SK-N-SH (cell line): ENCODE measurements around the gene FBN2. TPM values are rescaled to one million over a fixed set of nuclear protein-coding genes. Genes with fewer than 3 reads are reported as not detected.

Experiments used
- CTCF ChIA-PET: fragments of 300-600, 350-600 bp; formaldehyde crosslinking; extraction: SDS; loops from one replicate; lab custom pipeline; 2021; lab: Yijun Ruan, JAX
- POLR2A ChIA-PET: fragments of 350-600 bp; sonication (Branson Sonifier 250); formaldehyde crosslinking; extraction: SDS; loops from one replicate; lab custom pipeline; 2020; ENCODE audit warnings: antibody characterized with exemption, inconsistent platforms; lab: Yijun Ruan, JAX
- DNase-seq: peaks from one replicate; pipeline ENCODE4 v3.0.0; 2012
- H2AFZ ChIP-seq: fragments of 200-600 bp; sonication (generic); 2 replicates; pipeline ENCODE4 v1.8.1; 2016; ENCODE audit warnings: antibody characterized with exemption, mild to moderate bottlenecking, low read depth
- H3F3A ChIP-seq: fragments of 200-600 bp; sonication (generic); replicated peaks from 2 replicates; pipeline ENCODE3; 2016; ENCODE audit warnings: antibody characterized with exemption, mild to moderate bottlenecking; ENCODE audit not compliant: insufficient read depth
- H3K27ac ChIP-seq, 2 experiments: fragments of 200-500 bp in 1 of 2; fragments of 200-600 bp in 1 of 2; sonication (Bioruptor generic) in 1 of 2; sonication (generic), shearing (Covaris generic) in 1 of 2; 2 replicates each; pipeline versions ENCODE4 v1.5.1 to v1.6.1; 2014 to 2016; ENCODE audit warnings: low read depth in 2 of 2, inconsistent platforms in 1 of 2, low read length in 1 of 2, mild to moderate bottlenecking in 1 of 2, mixed read lengths in 1 of 2
- H3K27me3 ChIP-seq: fragments of 200-600 bp; sonication (generic), shearing (Covaris generic); 2 replicates; pipeline ENCODE4 v1.6.1; 2016; ENCODE audit warnings: mixed run types; ENCODE audit not compliant: insufficient read depth
- H3K36me3 ChIP-seq, 2 experiments: fragments of 200-500 bp in 1 of 2; fragments of 200-600 bp in 1 of 2; sonication (Bioruptor generic) in 1 of 2; sonication (generic) in 1 of 2; replicated peaks in 1 of 2; 2 replicates each; pipeline versions ENCODE3 to v1.5.1; 2014 to 2016; ENCODE audit warnings: low read length in 1 of 2, mild to moderate bottlenecking in 1 of 2; ENCODE audit not compliant: insufficient read depth in 2 of 2, control insufficient read depth in 1 of 2
- H3K4me1 ChIP-seq, 2 experiments: fragments of 200-500 bp in 1 of 2; fragments of 200-600 bp in 1 of 2; sonication (Bioruptor generic) in 1 of 2; sonication (generic), shearing (Covaris generic) in 1 of 2; 2 replicates each; pipeline versions ENCODE4 v1.5.1 to v1.6.1; 2014 to 2016; ENCODE audit warnings: low read depth in 1 of 2, low read length in 1 of 2, mixed run types in 1 of 2; ENCODE audit not compliant: insufficient read depth in 2 of 2, control insufficient read depth in 1 of 2
- H3K4me2 ChIP-seq: fragments of 200-600 bp; sonication (generic), shearing (Covaris generic); 2 replicates; pipeline ENCODE4 v1.6.1; 2017; ENCODE audit warnings: mixed run types
- H3K4me3 ChIP-seq, 2 experiments: fragments of 200-500 bp in 1 of 2; fragments of 200-600 bp in 1 of 2; sonication (Bioruptor generic) in 1 of 2; sonication (generic), shearing (Covaris generic) in 1 of 2; 2 replicates each; pipeline versions ENCODE4 v1.5.1 to v1.8.1; 2014 to 2016; ENCODE audit warnings: low read depth in 2 of 2, inconsistent platforms in 1 of 2, low read length in 1 of 2, mild to moderate bottlenecking in 1 of 2, mixed read lengths in 1 of 2, moderate library complexity in 1 of 2
- H3K79me2 ChIP-seq: fragments of 200-600 bp; sonication (generic); 2 replicates; pipeline ENCODE4 v1.8.1; 2017; ENCODE audit warnings: mild to moderate bottlenecking; ENCODE audit not compliant: insufficient read depth
- H3K9ac ChIP-seq: fragments of 200-600 bp; sonication (generic); 2 replicates; pipeline ENCODE4 v1.6.1; 2017; ENCODE audit warnings: mixed run types
- H3K9me2 ChIP-seq: fragments of 200-600 bp; sonication (generic); 2 replicates; pipeline ENCODE4 v1.6.1; 2017; ENCODE audit warnings: mixed run types
- H3K9me3 ChIP-seq: fragments of 200-600 bp; sonication (generic); 2 replicates; pipeline ENCODE4 v1.6.1; 2017; ENCODE audit warnings: mixed run types, mild to moderate bottlenecking, moderate library complexity
- H4K20me1 ChIP-seq: fragments of 200-600 bp; sonication (generic); 2 replicates; pipeline ENCODE4 v1.6.1; 2017; ENCODE audit warnings: mild to moderate bottlenecking, mixed run types; ENCODE audit not compliant: insufficient read depth
- CHD2 ChIP-seq: fragments of 150-350 bp; IDR thresholded peaks from 2 replicates; pipeline ENCODE4 v1.6.1; 2018; ENCODE audit warnings: low read length; ENCODE audit not compliant: partially characterized antibody
- NFIC ChIP-seq: IDR thresholded peaks from 2 replicates; pipeline ENCODE4 v1.4.0; 2012; ENCODE audit warnings: borderline replicate concordance
- NRF1 ChIP-seq: IDR thresholded peaks from 2 replicates; pipeline ENCODE4 v1.6.1; 2012; ENCODE audit warnings: low read depth, mild to moderate bottlenecking, low read length
- RAD21 ChIP-seq: IDR thresholded peaks from 2 replicates; pipeline ENCODE4 v1.6.1; 2012; ENCODE audit warnings: mild to moderate bottlenecking, low read length
- TAF1 ChIP-seq: IDR thresholded peaks from 2 replicates; pipeline ENCODE4 v1.6.1; 2012; ENCODE audit warnings: low read depth, mild to moderate bottlenecking, low read length, moderate library complexity, borderline replicate concordance
- WGBS: methylation state at CpG from one replicate; pipeline ENCODE4 v1.1.6; 2017; ENCODE audit warnings: low lambda C conversion rate; 5-methylcytosine and 5-hydroxymethylcytosine counted together
- polyA plus RNA-seq, 3 experiments: library from polyadenylated mRNA; depleted of rRNA; stranded (reverse); fragments of >200 nt; gene quantifications; 2 replicates each; pipeline ENCODE4 v1.2.3, GENCODE V29; 2012
- TF ChIP-seq, protein P1 (sequence below): IDR thresholded peaks from 2 replicates; pipeline ENCODE4 v1.4.0; 2012; ENCODE audit warnings: low read depth, borderline replicate concordance
- TF ChIP-seq, protein P2 (sequence below): IDR thresholded peaks from 2 replicates; pipeline ENCODE4; 2012

The FBN2 gene
- polyA plus RNA-seq, 1 of the 3 experiments (the other 2 are of a cell fraction): 2.2 TPM

DNA sequence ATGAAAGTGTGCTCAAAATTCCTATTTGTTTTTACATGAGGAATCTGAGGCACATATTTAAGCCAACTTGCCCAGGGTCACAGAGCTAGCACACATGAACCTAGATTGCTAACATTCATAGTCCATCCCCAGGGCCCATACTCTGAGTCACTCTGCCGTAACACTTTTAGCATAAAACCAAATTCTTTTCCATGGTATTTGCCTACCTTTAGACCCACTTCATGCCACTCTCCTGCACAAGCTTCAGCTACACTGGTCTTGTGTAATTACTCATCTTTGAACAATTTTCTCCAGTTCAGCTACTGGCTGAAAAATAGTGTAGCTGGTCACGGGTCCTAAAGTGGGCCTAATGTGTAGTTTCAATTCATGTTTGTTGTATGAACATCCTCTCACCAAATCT is 253.8 kb downstream of the FBN2 start:
- ChIA-PET POLR2A (no interaction called here), CTCF (no interaction called here)
- H3K9me3 ChIP-seq: no peaks in the 10 kb centered on the region
- WGBS: 8% methylated on average over 2 of the region's 2 CpGs
- no peaks in the 10 kb centered on the region for H3F3A ChIP-seq
- H3K27me3 ChIP-seq: no peaks in the 10 kb centered on the region
- no peaks in the 10 kb centered on the region for H3K4me1 ChIP-seq
- no peaks in the 10 kb centered on the region for H4K20me1 ChIP-seq
- H3K79me2 ChIP-seq: no peaks in the 10 kb centered on the region
- H3K4me3 ChIP-seq: no peak overlapping the region
- H3K9me2 ChIP-seq: no peaks in the 10 kb centered on the region
- no peak for DNase-seq
- no peak for TF ChIP-seq NRF1
- TF ChIP-seq CHD2: no peak
- TF ChIP-seq RAD21: no peak
- TF ChIP-seq, protein P1, sequence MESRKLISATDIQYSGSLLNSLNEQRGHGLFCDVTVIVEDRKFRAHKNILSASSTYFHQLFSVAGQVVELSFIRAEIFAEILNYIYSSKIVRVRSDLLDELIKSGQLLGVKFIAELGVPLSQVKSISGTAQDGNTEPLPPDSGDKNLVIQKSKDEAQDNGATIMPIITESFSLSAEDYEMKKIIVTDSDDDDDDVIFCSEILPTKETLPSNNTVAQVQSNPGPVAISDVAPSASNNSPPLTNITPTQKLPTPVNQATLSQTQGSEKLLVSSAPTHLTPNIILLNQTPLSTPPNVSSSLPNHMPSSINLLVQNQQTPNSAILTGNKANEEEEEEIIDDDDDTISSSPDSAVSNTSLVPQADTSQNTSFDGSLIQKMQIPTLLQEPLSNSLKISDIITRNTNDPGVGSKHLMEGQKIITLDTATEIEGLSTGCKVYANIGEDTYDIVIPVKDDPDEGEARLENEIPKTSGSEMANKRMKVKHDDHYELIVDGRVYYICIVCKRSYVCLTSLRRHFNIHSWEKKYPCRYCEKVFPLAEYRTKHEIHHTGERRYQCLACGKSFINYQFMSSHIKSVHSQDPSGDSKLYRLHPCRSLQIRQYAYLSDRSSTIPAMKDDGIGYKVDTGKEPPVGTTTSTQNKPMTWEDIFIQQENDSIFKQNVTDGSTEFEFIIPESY: no peak
- no peak for TF ChIP-seq NFIC
- TF ChIP-seq, protein P2, sequence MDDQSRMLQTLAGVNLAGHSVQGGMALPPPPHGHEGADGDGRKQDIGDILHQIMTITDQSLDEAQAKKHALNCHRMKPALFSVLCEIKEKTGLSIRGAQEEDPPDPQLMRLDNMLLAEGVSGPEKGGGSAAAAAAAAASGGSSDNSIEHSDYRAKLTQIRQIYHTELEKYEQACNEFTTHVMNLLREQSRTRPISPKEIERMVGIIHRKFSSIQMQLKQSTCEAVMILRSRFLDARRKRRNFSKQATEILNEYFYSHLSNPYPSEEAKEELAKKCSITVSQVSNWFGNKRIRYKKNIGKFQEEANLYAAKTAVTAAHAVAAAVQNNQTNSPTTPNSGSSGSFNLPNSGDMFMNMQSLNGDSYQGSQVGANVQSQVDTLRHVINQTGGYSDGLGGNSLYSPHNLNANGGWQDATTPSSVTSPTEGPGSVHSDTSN: no peak
- TF ChIP-seq, all 33 proteins: peak for 0
- Histone ChIP-seq H2AFZ (no peak overlapping the region), H3K9ac (no peak overlapping the region), H3K36me3 (no peaks in the 10 kb centered on the region), H3K27ac (no peak overlapping the region), H3K4me2 (no peak overlapping the region)

DNA sequence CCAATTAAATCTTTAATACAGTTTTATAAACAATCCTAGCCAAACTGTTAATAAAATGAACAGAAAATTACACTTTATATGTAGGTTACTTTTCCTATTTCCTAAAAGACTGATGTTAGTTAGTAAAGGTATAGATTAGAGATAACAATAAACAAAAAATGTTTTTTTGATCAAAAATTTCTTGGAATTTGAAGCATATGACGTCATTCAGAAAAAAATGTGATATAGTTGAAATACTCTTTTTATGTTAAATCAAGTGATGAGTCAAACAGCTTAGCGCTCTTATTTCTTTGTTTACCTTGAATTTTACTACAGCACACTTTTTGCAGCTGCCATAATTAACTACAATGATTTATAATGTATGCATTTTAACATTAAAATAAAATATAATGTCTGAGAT is 258.7 kb downstream of the FBN2 start:
- Histone ChIP-seq H3K27ac (no peak overlapping the region), H2AFZ (no peak overlapping the region), H4K20me1 (no peaks in the 10 kb centered on the region), H3F3A (no peaks in the 10 kb centered on the region), H3K4me1 (no peaks in the 10 kb centered on the region), H3K4me3 (no peak overlapping the region), H3K9me3 (no peaks in the 10 kb centered on the region), H3K27me3 (no peaks in the 10 kb centered on the region; the same call in 1 of the 2 replicates), H3K79me2 (no peaks in the 10 kb centered on the region), H3K36me3 (no peaks in the 10 kb centered on the region), H3K9me2 (no peaks in the 10 kb centered on the region), H3K4me2 (no peak overlapping the region), H3K9ac (no peak overlapping the region)
- no peak for DNase-seq
- 11% methylated on average over 2 of the region's 2 CpGs for WGBS
- TF ChIP-seq TAF1: no peak
- TF ChIP-seq, protein P2: no peak
- ChIA-PET POLR2A (no interaction called here), CTCF (no interaction called here)
